ENCODE data around the gene TNFRSF1A. TPM values are rescaled to one million over a fixed set of nuclear protein-coding genes. Genes with fewer than 3 reads are reported as not detected.

The TNFRSF1A gene
- total RNA-seq, 3 donors from 2014 or later (not counting 1 experiment from before 2014, with no cell fraction given): 75.7 to 116 (median 87.3) TPM

DNA sequence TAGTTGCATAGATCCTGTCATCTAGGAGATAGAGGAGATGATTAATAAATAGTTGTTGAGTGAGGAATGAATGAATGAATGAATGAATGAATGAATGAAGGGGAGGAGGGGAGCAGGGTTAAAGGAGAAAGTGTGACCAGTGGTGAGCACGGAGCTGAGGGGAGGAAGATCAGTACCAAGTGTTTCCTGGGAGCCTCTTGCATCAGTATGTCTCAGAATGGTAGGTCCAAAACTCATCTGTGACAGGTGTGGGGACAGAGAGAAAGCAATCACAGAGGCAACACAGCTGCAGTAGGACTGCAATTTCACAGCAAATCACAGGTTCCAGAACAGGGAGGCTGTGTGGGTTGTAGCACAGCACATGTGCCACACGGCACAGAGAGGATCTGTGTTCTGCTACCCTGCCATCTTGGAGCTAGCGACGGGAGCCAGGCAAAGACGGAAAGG is 14.5 kb upstream of the TNFRSF1A start:
- H3K4me1 ChIP-seq (ENCODE audit: control insufficient read depth, insufficient read depth, low read length): no peaks in the 10 kb centered on the region
- H3K27ac ChIP-seq (ENCODE audit: low read length): no peak overlapping the region

GRCh38 chr12:6355491-6356373 is 13.9 kb upstream of the TNFRSF1A start:
- H3K36me3 ChIP-seq (ENCODE audit: control insufficient read depth, insufficient read depth, low read length): no peaks in the 10 kb centered on the region
- WGBS (ENCODE audit: insufficient coverage): 85% methylated on average over 8 of the region's 8 CpGs
- Mint-ChIP-seq H3K4me1 (peaks cover 0 to 24% of the 10 kb centered on the region in 2 donors), H3K9me3 (no peaks in the 10 kb centered on the region), H3K4me3 (no peak overlapping the region), H3K27me3 (ENCODE audit: low read depth in 2 of 2) (no peaks in the 10 kb centered on the region), H3K36me3 (no peaks in the 10 kb centered on the region), H3K27ac (no peak overlapping the region)
- no peaks in the 10 kb centered on the region for H3K27me3 ChIP-seq (ENCODE audit: control insufficient read depth, insufficient read depth, low read length)
- H3K27ac ChIP-seq (ENCODE audit: low read length): no peak overlapping the region
- DNase-seq (no peak), ATAC-seq (peak in 2 of 3 donors; percentile 27 to 28)
- H3K9me3 ChIP-seq (ENCODE audit: control insufficient read depth, insufficient read depth, low read length): no peaks in the 10 kb centered on the region
- intact Hi-C loops (cut with micrococcal nuclease): no loop called here
- H3K4me3 ChIP-seq (ENCODE audit: low read length): no peak overlapping the region
- no peak for TF ChIP-seq CTCF (IDR thresholded peaks at IDR 0.05)
- H3K4me1 ChIP-seq (ENCODE audit: control insufficient read depth, insufficient read depth, low read length): no peaks in the 10 kb centered on the region

More for the DNA sequence above, 14.5 kb upstream of the TNFRSF1A start:
- intact Hi-C loops (cut with micrococcal nuclease): no loop called here
- Histone ChIP-seq H3K9me3 (ENCODE audit: control insufficient read depth, insufficient read depth, low read length) (no peaks in the 10 kb centered on the region), H3K36me3 (ENCODE audit: control insufficient read depth, insufficient read depth, low read length) (no peaks in the 10 kb centered on the region), H3K4me3 (ENCODE audit: low read length) (no peak overlapping the region), H3K27me3 (ENCODE audit: control insufficient read depth, insufficient read depth, low read length) (no peaks in the 10 kb centered on the region)
- H3K27me3 Mint-ChIP-seq (ENCODE audit: low read depth in 2 of 2): no peaks in the 10 kb centered on the region
- TF ChIP-seq CTCF (IDR thresholded peaks at IDR 0.05): no peak
- no peaks in the 10 kb centered on the region for H3K9me3 Mint-ChIP-seq
- ATAC-seq (no peak), DNase-seq (no peak)
- no peak overlapping the region for H3K4me3 Mint-ChIP-seq
- H3K27ac Mint-ChIP-seq: no peak overlapping the region
- H3K4me1 Mint-ChIP-seq: peaks cover 0 to 24% of the 10 kb centered on the region in 2 donors
- WGBS (ENCODE audit: insufficient coverage): 89% methylated on average over 5 of the region's 5 CpGs
- H3K36me3 Mint-ChIP-seq: no peaks in the 10 kb centered on the region

GRCh38 chr12:6354495-6355393 is 12.9 kb upstream of the TNFRSF1A start:
- Mint-ChIP-seq H3K4me1 (peaks cover 0 to 24% of the 10 kb centered on the region in 2 donors), H3K4me3 (no peak overlapping the region), H3K27ac (no peak overlapping the region), H3K9me3 (no peaks in the 10 kb centered on the region), H3K27me3 (ENCODE audit: low read depth in 2 of 2) (no peaks in the 10 kb centered on the region), H3K36me3 (no peaks in the 10 kb centered on the region)
- no peak for TF ChIP-seq CTCF (IDR thresholded peaks at IDR 0.05)
- Histone ChIP-seq H3K27me3 (ENCODE audit: control insufficient read depth, insufficient read depth, low read length) (no peaks in the 10 kb centered on the region), H3K36me3 (ENCODE audit: control insufficient read depth, insufficient read depth, low read length) (no peaks in the 10 kb centered on the region), H3K27ac (ENCODE audit: low read length) (no peak overlapping the region), H3K9me3 (ENCODE audit: control insufficient read depth, insufficient read depth, low read length) (no peaks in the 10 kb centered on the region), H3K4me1 (ENCODE audit: control insufficient read depth, insufficient read depth, low read length) (no peaks in the 10 kb centered on the region), H3K4me3 (ENCODE audit: low read length) (no peak overlapping the region)
- DNase-seq (no peak), ATAC-seq (no peak)
- 91% methylated on average over 10 of the region's 10 CpGs for WGBS (ENCODE audit: insufficient coverage)
- intact Hi-C loops (cut with micrococcal nuclease): no loop called here

All from natural killer cell (primary cell).